PC-3 (cell line): ENCODE results near the gene GHRHR. TPM values are rescaled to one million over a fixed set of nuclear protein-coding genes. Genes with fewer than 3 reads are reported as not detected.

Experiments used
- ATAC-seq: fragments of 200-7000 bp; cut with Tn5 transposase; 2 replicates; pipeline ENCODE4 v1.9.1; 2020; ENCODE audit warnings: mild to moderate bottlenecking, moderate library complexity
- BruUV-seq: library from RNA; stranded (reverse); fragments of 400-500 nt; replicated peaks from 2 replicates; lab custom pipeline; 2021; lab: Mats Ljungman, UMichigan
- CTCF ChIA-PET: fragments of 300-600 bp; sonication (Branson Sonifier 250); formaldehyde crosslinking; loops from one replicate; lab custom pipeline; 2022; ENCODE audit warnings: antibody characterized with exemption; lab: Charles Lee
- POLR2A ChIA-PET: fragments of 300-600 bp; sonication (Branson Sonifier 250); formaldehyde crosslinking; loops from one replicate; lab custom pipeline; 2022; ENCODE audit warnings: antibody characterized with exemption; ENCODE audit not compliant: unreplicated experiment; lab: Charles Lee
- DNase-seq: peaks from one replicate; pipeline ENCODE4 v3.0.0-alpha.2; 2015
- H2AFZ ChIP-seq: fragments of 300-600 bp; sonication (generic); 2 replicates; pipeline ENCODE4 v1.6.0; 2016; ENCODE audit warnings: antibody characterized with exemption, low read length
- H3F3A ChIP-seq: fragments of 300-600 bp; sonication (generic); one replicate; pipeline ENCODE4 v1.6.0; 2017; ENCODE audit warnings: antibody characterized with exemption, low read length, control low read depth, mild to moderate bottlenecking; ENCODE audit not compliant: unreplicated experiment
- H3K27ac ChIP-seq: fragments of 300-600 bp; sonication (generic); 2 replicates; pipeline ENCODE4 v1.5.1; 2016; ENCODE audit warnings: mild to moderate bottlenecking, low read length
- H3K27me3 ChIP-seq: fragments of 300-600 bp; sonication (generic); 2 replicates; pipeline ENCODE4 v1.6.1; 2016; ENCODE audit warnings: low read length, mixed read lengths
- H3K36me3 ChIP-seq: fragments of 300-600 bp; sonication (generic); 2 replicates; pipeline ENCODE4 v1.6.1; 2016; ENCODE audit warnings: low read depth, mixed run types, low read length, mixed read lengths
- H3K4me1 ChIP-seq: fragments of 300-600 bp; sonication (generic); 2 replicates; pipeline ENCODE4 v1.5.1; 2016; ENCODE audit warnings: low read length; ENCODE audit not compliant: insufficient read depth
- H3K4me2 ChIP-seq: fragments of 300-600 bp; sonication (generic); 2 replicates; pipeline ENCODE4 v1.6.0; 2016; ENCODE audit warnings: low read length
- H3K4me3 ChIP-seq: fragments of 300-600 bp; sonication (generic); 2 replicates; pipeline ENCODE4 v1.5.1; 2016; ENCODE audit warnings: mild to moderate bottlenecking, low read length, mixed read lengths
- H3K79me2 ChIP-seq: fragments of 300-600 bp; sonication (generic); 2 replicates; pipeline ENCODE4 v1.6.1; 2017; ENCODE audit warnings: low read length, mixed read lengths
- H3K9ac ChIP-seq: fragments of 300-600 bp; sonication (generic); 2 replicates; pipeline ENCODE4 v1.6.0; 2016; ENCODE audit warnings: mild to moderate bottlenecking, low read length
- H3K9me2 ChIP-seq: fragments of 300-600 bp; sonication (generic); replicated peaks from 2 replicates; pipeline ENCODE4 v1.6.1; 2016; ENCODE audit warnings: mixed run types, low read length, mixed read lengths
- H3K9me3 ChIP-seq: fragments of 300-600 bp; sonication (generic); 2 replicates; pipeline ENCODE4 v1.6.1; 2016; ENCODE audit warnings: low read length, mixed read lengths
- H4K20me1 ChIP-seq: fragments of 300-600 bp; sonication (generic); 2 replicates; pipeline ENCODE4 v1.6.1; 2016; ENCODE audit warnings: low read length, mixed read lengths
- EZH2 ChIP-seq: fragments of 300-600 bp; sonication (generic); IDR thresholded peaks from one replicate; pipeline ENCODE4 v1.6.1; 2017; ENCODE audit warnings: antibody characterized with exemption, mild to moderate bottlenecking, low read length; ENCODE audit not compliant: unreplicated experiment
- EZH2phosphoT487 ChIP-seq: fragments of 300-600 bp; sonication (generic); IDR thresholded peaks from 2 replicates; pipeline ENCODE4 v1.6.1; 2018; ENCODE audit warnings: mild to moderate bottlenecking, antibody characterized with exemption, low read length, borderline replicate concordance
- intact Hi-C: fragments of 100-400 bp; cut with micrococcal nuclease; formaldehyde crosslinking; loops from 2 replicates; pipeline ENCODE4 v1.9.0; 2023
- total RNA-seq: library from RNA; depleted of rRNA; stranded (reverse); fragments of >200 nt; gene quantifications from 2 replicates; pipeline ENCODE4 v1.2.3, GENCODE V29; 2014
- TF ChIP-seq, protein P1 (sequence below): fragments of 300-600 bp; sonication (generic); conservative IDR thresholded peaks from 2 replicates; pipeline ENCODE4 v1.5.1; 2017; ENCODE audit warnings: antibody characterized with exemption, low read depth, mild to moderate bottlenecking, low read length

The GHRHR gene
- total RNA-seq, 1 experiment from 2014 or later = not detected

DNA sequence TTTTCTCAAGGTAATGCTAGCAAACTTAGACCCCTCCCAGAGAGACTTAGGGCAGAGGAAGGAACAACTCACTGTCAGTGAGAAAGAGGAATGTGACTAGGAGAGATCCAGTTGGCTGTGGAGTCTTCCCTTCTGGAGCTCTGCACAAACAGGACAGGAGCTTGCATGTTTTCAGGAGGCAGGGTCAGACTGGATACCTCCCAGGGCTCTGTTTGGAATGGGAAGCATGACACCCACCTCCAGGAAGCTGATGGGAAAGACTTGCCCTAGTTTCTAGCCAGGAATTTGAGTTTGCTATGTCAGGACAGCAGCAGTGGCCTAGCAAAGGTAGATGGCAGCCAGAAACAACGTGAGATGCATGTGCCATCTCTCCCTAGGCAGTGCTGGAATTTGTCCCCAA lies 40.6 kb downstream of the GHRHR start:
- no peaks in the 10 kb centered on the region for H3K9me2 ChIP-seq
- no peaks in the 10 kb centered on the region for H3K9me3 ChIP-seq
- H3K27me3 ChIP-seq = peaks cover 43% of the 10 kb centered on the region
- ATAC-seq = no peak
- no peaks in the 10 kb centered on the region for H4K20me1 ChIP-seq
- CTCF ChIA-PET = no interaction called here
- H3K36me3 ChIP-seq = no peaks in the 10 kb centered on the region
- POLR2A ChIA-PET = no interaction called here
- H3K4me3 ChIP-seq = no peak overlapping the region
- no peak overlapping the region for H3K9ac ChIP-seq
- H3K4me2 ChIP-seq = no peak overlapping the region
- no peak overlapping the region for H3K27ac ChIP-seq
- no peak for DNase-seq
- H3F3A ChIP-seq = no peaks in the 10 kb centered on the region
- H3K4me1 ChIP-seq = no peaks in the 10 kb centered on the region
- BruUV-seq = no TSS peak
- TF ChIP-seq, protein P1, sequence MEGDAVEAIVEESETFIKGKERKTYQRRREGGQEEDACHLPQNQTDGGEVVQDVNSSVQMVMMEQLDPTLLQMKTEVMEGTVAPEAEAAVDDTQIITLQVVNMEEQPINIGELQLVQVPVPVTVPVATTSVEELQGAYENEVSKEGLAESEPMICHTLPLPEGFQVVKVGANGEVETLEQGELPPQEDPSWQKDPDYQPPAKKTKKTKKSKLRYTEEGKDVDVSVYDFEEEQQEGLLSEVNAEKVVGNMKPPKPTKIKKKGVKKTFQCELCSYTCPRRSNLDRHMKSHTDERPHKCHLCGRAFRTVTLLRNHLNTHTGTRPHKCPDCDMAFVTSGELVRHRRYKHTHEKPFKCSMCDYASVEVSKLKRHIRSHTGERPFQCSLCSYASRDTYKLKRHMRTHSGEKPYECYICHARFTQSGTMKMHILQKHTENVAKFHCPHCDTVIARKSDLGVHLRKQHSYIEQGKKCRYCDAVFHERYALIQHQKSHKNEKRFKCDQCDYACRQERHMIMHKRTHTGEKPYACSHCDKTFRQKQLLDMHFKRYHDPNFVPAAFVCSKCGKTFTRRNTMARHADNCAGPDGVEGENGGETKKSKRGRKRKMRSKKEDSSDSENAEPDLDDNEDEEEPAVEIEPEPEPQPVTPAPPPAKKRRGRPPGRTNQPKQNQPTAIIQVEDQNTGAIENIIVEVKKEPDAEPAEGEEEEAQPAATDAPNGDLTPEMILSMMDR = no peak
- TF ChIP-seq EZH2 (no peak), EZH2phosphoT487 (no peak)
- H3K79me2 ChIP-seq = no peaks in the 10 kb centered on the region
- H2AFZ ChIP-seq = no peak overlapping the region
- intact Hi-C loops = no loop called here

DNA sequence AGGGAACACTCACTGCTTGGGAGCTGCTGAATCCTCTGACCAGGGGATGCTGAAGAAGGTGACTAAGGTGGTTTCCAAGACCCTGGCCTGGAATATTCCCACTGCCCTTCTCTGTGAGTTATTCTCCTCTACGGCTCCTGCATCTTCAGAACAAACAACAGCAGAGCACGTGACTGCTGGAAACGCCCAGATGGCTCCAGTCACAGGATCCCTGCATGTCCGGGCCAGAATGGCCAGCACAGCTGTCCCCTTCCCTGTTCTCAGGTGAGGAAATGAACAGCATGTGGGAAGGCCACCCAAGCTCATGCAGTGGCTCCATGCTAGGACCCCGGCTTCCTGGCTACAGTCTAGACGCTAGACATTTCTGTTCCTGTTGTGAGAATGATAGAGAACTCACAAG lies 43.1 kb downstream of the GHRHR start:
- CTCF ChIA-PET = no interaction called here
- H3K9me3 ChIP-seq = no peaks in the 10 kb centered on the region
- H3K4me3 ChIP-seq = no peak overlapping the region
- intact Hi-C loops = no loop called here
- ATAC-seq (no peak), DNase-seq (no peak)
- no peaks in the 10 kb centered on the region for H4K20me1 ChIP-seq
- no peaks in the 10 kb centered on the region for H3F3A ChIP-seq
- POLR2A ChIA-PET = no interaction called here
- H3K36me3 ChIP-seq = no peaks in the 10 kb centered on the region
- H2AFZ ChIP-seq = no peak overlapping the region
- no peaks in the 10 kb centered on the region for H3K79me2 ChIP-seq
- no peaks in the 10 kb centered on the region for H3K4me1 ChIP-seq
- no TSS peak for BruUV-seq
- no peak overlapping the region for H3K27ac ChIP-seq
- peaks cover 58% of the 10 kb centered on the region for H3K27me3 ChIP-seq
- H3K4me2 ChIP-seq = no peak overlapping the region
- no peaks in the 10 kb centered on the region for H3K9me2 ChIP-seq
- TF ChIP-seq EZH2phosphoT487 (no peak), EZH2 (no peak)
- TF ChIP-seq, protein P1 = no peak
- H3K9ac ChIP-seq = no peak overlapping the region

DNA sequence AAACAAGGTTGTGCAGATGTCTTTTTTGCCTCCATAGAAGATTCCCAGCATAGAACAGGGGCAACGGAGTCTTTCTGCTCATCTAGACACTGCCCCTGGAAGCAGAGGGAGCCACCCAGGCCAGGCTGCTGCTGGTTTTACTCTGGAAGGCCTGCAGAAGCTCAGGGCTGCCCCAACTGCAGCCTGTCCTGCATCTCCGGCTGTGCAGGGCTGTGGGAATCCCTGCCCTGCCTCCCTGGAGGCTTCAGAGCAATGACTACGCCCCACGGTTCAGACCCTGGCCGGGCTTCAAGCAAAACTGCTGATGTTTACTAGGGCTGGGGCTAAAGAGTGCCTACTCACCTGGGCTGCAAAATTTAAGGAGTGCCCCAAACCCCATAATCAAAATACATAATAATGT lies 43.9 kb downstream of the GHRHR start:
- no peak overlapping the region for H3K4me2 ChIP-seq
- no peak overlapping the region for H2AFZ ChIP-seq
- intact Hi-C loops = no loop called here
- H3K9me2 ChIP-seq = no peaks in the 10 kb centered on the region
- ChIA-PET CTCF (no interaction called here), POLR2A (no interaction called here)
- H3K9me3 ChIP-seq = no peaks in the 10 kb centered on the region
- no peak for ATAC-seq
- peaks cover 59% of the 10 kb centered on the region for H3K27me3 ChIP-seq
- H3K27ac ChIP-seq = no peak overlapping the region
- H3K4me1 ChIP-seq = no peaks in the 10 kb centered on the region
- H4K20me1 ChIP-seq = no peaks in the 10 kb centered on the region
- no peak for DNase-seq
- TF ChIP-seq EZH2phosphoT487 = no peak
- no peak for TF ChIP-seq EZH2
- TF ChIP-seq, protein P1 = no peak
- H3K9ac ChIP-seq = no peak overlapping the region
- no peak overlapping the region for H3K4me3 ChIP-seq
- H3K79me2 ChIP-seq = no peaks in the 10 kb centered on the region
- H3K36me3 ChIP-seq = no peaks in the 10 kb centered on the region
- H3F3A ChIP-seq = no peaks in the 10 kb centered on the region
- BruUV-seq = no TSS peak
